Loucy (cell line): ENCODE measurements around the gene ARSG.
"Not testable (repeated sequence)": the region's sequence is repeated elsewhere in the genome, so short reads cannot be mapped to it uniquely, and the experiment has no call there.

ENCODE experiments used
- EZH2phosphoT487 ChIP-seq: fragments of 200-600 bp; IDR thresholded peaks from 2 replicates; pipeline ENCODE4 v1.6.1; 2018; ENCODE audit warnings: antibody characterized with exemption, mild to moderate bottlenecking, moderate library complexity, borderline replicate concordance
- TF ChIP-seq, protein P1 (sequence below): fragments of 200-600 bp; sonication (generic); conservative IDR thresholded peaks from 2 replicates; pipeline ENCODE4 v1.5.1; 2014; ENCODE audit warnings: mild to moderate bottlenecking, antibody characterized with exemption, low read length

GRCh38 chr17:68259648-68259951, 31.7 kb upstream of the ARSG start:
- TF ChIP-seq EZH2phosphoT487, result not testable (repeated sequence)
- TF ChIP-seq, protein P1, sequence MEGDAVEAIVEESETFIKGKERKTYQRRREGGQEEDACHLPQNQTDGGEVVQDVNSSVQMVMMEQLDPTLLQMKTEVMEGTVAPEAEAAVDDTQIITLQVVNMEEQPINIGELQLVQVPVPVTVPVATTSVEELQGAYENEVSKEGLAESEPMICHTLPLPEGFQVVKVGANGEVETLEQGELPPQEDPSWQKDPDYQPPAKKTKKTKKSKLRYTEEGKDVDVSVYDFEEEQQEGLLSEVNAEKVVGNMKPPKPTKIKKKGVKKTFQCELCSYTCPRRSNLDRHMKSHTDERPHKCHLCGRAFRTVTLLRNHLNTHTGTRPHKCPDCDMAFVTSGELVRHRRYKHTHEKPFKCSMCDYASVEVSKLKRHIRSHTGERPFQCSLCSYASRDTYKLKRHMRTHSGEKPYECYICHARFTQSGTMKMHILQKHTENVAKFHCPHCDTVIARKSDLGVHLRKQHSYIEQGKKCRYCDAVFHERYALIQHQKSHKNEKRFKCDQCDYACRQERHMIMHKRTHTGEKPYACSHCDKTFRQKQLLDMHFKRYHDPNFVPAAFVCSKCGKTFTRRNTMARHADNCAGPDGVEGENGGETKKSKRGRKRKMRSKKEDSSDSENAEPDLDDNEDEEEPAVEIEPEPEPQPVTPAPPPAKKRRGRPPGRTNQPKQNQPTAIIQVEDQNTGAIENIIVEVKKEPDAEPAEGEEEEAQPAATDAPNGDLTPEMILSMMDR, result not testable (repeated sequence)
